ENCODE data around the gene ZNF8. TPM values are rescaled to one million over a fixed set of nuclear protein-coding genes. Genes with fewer than 3 reads are reported as not detected.

The ZNF8 gene
- 1 to 10 TPM; 3.4 to 4.5 (median 4.1) TPM for total RNA-seq (2021; fragmentation: NEBNext Ultra II Directional; extraction: Animal tissue kit (Norgen Biotek cat#: 25700))
- long read RNA-seq, full-length matches to known transcripts: 7 of 7 reads
- long read RNA-seq, partial matches to known transcripts: 0 of 7 reads
- long read RNA-seq, other reads (novel, unspliced or antisense): 0 of 7 reads

GRCh38 chr19:58278541-58279041 is at the start of gene ZNF8:
ZNF8 (plus strand) TSS chr19:58278955; CDS start chr19:58279082, 127 bp downstream.
- peaks cover 70% of the 10 kb centered on the region for H3K36me3 Mint-ChIP-seq (ENCODE audit: low read depth)
- H3K4me3 Mint-ChIP-seq: peak within 1 kb of the TSS; percentile 99
- peak within 1 kb of the TSS; percentile 95 for H3K27ac Mint-ChIP-seq
- peaks cover 41% of the 10 kb centered on the region for H3K4me1 Mint-ChIP-seq (ENCODE audit: low read depth)
- peaks cover 61% of the 10 kb centered on the region for H3K9me3 Mint-ChIP-seq
- H3K27me3 Mint-ChIP-seq (ENCODE audit: insufficient read depth): peaks cover 2% of the 10 kb centered on the region
- DNase-seq: peak; percentile 98
- peak; percentile 42; the same call in 1 of the 2 replicates for TF ChIP-seq CTCF (IDR thresholded peaks at IDR 0.05)

GRCh38 chr19:58229255-58229639 is 49.5 kb upstream of the ZNF8 start:
- peak; percentile 16 for DNase-seq
- peak overlapping the region; percentile 39 for H3K27ac Mint-ChIP-seq
- peak; percentile 54; the same call in 1 of the 2 replicates for TF ChIP-seq CTCF (IDR thresholded peaks at IDR 0.05)

GRCh38 chr19:58237324-58237723 is 41.4 kb upstream of the ZNF8 start:
- peaks cover 91% of the 10 kb centered on the region for H3K36me3 Mint-ChIP-seq (ENCODE audit: low read depth)
- no peak overlapping the region for H3K4me3 Mint-ChIP-seq
- peaks cover 74% of the 10 kb centered on the region for H3K9me3 Mint-ChIP-seq
- H3K4me1 Mint-ChIP-seq (ENCODE audit: low read depth): no peaks in the 10 kb centered on the region
- DNase-seq: no peak
- TF ChIP-seq CTCF (IDR thresholded peaks at IDR 0.05): no peak
- H3K27ac Mint-ChIP-seq: no peak overlapping the region
- H3K27me3 Mint-ChIP-seq (ENCODE audit: insufficient read depth): peaks cover 4% of the 10 kb centered on the region

More at GRCh38 chr19:58229255-58229639, 49.5 kb upstream of the ZNF8 start:
- peaks cover 56% of the 10 kb centered on the region for H3K36me3 Mint-ChIP-seq (ENCODE audit: low read depth)
- peak overlapping the region; percentile 96 for H3K4me3 Mint-ChIP-seq
- peaks cover 7% of the 10 kb centered on the region for H3K27me3 Mint-ChIP-seq (ENCODE audit: insufficient read depth)
- peaks cover 18% of the 10 kb centered on the region for H3K4me1 Mint-ChIP-seq (ENCODE audit: low read depth)
- peaks cover 66% of the 10 kb centered on the region for H3K9me3 Mint-ChIP-seq

GRCh38 chr19:58243351-58243750 is 35.4 kb upstream of the ZNF8 start:
- DNase-seq: no peak
- peaks cover 100% of the 10 kb centered on the region for H3K36me3 Mint-ChIP-seq (ENCODE audit: low read depth)
- no peak for TF ChIP-seq CTCF (IDR thresholded peaks at IDR 0.05)
- no peak overlapping the region for H3K4me3 Mint-ChIP-seq
- H3K4me1 Mint-ChIP-seq (ENCODE audit: low read depth): no peaks in the 10 kb centered on the region
- no peak overlapping the region for H3K27ac Mint-ChIP-seq
- H3K27me3 Mint-ChIP-seq (ENCODE audit: insufficient read depth): peaks cover 2% of the 10 kb centered on the region
- peaks cover 99% of the 10 kb centered on the region for H3K9me3 Mint-ChIP-seq

- H3K9me3 Mint-ChIP-seq: peaks cover 100% of the 10 kb centered on the region
- no peak for TF ChIP-seq CTCF (IDR thresholded peaks at IDR 0.05)
- H3K27me3 Mint-ChIP-seq (ENCODE audit: insufficient read depth): peaks cover 2% of the 10 kb centered on the region
- no peak for DNase-seq
- H3K4me3 Mint-ChIP-seq: no peak overlapping the region
- H3K27ac Mint-ChIP-seq: no peak overlapping the region
- H3K36me3 Mint-ChIP-seq (ENCODE audit: low read depth): peaks cover 100% of the 10 kb centered on the region
- no peaks in the 10 kb centered on the region for H3K4me1 Mint-ChIP-seq (ENCODE audit: low read depth)
Measured at GRCh38 chr19:58248886-58249285, 29.9 kb upstream of the ZNF8 start.
